NB4 (cell line): Measurements from ENCODE around the gene ZNF892.

Experiments
- DNase-seq: peaks from one replicate; pipeline ENCODE4 v3.0.0; 2010; ENCODE audit warnings: low read depth
- H3K4me3 ChIP-seq: one replicate; pipeline ENCODE4 v1.5.1; 2011; ENCODE audit warnings: mild to moderate bottlenecking, low read depth, low read length, moderate library complexity
- MAX ChIP-seq: IDR thresholded peaks from 2 replicates; pipeline ENCODE4 v1.6.1; 2011; ENCODE audit warnings: low read depth, low read length
- MYC ChIP-seq: IDR thresholded peaks from 2 replicates; pipeline ENCODE4 v1.6.1; 2011; ENCODE audit warnings: low read depth, low read length
- POLR2A ChIP-seq: IDR thresholded peaks from 2 replicates; pipeline ENCODE4 v1.6.1; 2011; ENCODE audit warnings: mild to moderate bottlenecking; ENCODE audit not compliant: insufficient read length; ENCODE audit errors: extremely low read depth
- TF ChIP-seq, protein P1 (sequence below): IDR thresholded peaks from one replicate; pipeline ENCODE4 v1.5.1; 2012; ENCODE audit warnings: low read depth, low read length

The ZNF892 gene

GRCh38 chr2:95206096-95206495 is 1.2 kb upstream of the ZNF892 start:
- no peak for TF ChIP-seq POLR2A
- no peak for TF ChIP-seq MAX
- TF ChIP-seq, protein P1, sequence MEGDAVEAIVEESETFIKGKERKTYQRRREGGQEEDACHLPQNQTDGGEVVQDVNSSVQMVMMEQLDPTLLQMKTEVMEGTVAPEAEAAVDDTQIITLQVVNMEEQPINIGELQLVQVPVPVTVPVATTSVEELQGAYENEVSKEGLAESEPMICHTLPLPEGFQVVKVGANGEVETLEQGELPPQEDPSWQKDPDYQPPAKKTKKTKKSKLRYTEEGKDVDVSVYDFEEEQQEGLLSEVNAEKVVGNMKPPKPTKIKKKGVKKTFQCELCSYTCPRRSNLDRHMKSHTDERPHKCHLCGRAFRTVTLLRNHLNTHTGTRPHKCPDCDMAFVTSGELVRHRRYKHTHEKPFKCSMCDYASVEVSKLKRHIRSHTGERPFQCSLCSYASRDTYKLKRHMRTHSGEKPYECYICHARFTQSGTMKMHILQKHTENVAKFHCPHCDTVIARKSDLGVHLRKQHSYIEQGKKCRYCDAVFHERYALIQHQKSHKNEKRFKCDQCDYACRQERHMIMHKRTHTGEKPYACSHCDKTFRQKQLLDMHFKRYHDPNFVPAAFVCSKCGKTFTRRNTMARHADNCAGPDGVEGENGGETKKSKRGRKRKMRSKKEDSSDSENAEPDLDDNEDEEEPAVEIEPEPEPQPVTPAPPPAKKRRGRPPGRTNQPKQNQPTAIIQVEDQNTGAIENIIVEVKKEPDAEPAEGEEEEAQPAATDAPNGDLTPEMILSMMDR, result no peak
- no peak for TF ChIP-seq MYC
- no peak for DNase-seq

DNA sequence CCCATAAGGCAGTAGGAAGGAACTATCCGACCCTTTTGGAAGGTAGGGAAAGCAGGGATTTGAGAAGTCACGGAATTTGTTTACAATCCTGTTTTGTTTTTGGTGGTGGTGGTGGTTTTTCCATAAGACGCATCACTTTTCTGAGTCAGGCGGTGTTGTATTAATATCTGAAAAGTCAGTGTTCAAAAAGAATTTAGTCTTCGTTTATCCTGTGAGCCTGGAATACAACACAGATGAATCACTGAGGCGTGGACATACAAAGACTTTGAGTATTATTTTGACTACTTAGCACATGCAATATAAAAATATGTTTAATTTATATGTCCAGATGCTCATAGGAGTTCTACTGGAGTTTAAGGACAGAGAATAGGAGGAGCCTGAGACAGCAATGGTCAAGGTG is 785 bp downstream of the ZNF892 start:
- peak overlapping the region; percentile 70 for H3K4me3 ChIP-seq
- no peak for TF ChIP-seq MAX
- TF ChIP-seq MYC, result no peak
- TF ChIP-seq, protein P1, result no peak
- TF ChIP-seq POLR2A, result no peak
- no peak for DNase-seq

More at GRCh38 chr2:95206096-95206495, 1.2 kb upstream of the ZNF892 start:
- H3K4me3 ChIP-seq, result no peak overlapping the region

DNA sequence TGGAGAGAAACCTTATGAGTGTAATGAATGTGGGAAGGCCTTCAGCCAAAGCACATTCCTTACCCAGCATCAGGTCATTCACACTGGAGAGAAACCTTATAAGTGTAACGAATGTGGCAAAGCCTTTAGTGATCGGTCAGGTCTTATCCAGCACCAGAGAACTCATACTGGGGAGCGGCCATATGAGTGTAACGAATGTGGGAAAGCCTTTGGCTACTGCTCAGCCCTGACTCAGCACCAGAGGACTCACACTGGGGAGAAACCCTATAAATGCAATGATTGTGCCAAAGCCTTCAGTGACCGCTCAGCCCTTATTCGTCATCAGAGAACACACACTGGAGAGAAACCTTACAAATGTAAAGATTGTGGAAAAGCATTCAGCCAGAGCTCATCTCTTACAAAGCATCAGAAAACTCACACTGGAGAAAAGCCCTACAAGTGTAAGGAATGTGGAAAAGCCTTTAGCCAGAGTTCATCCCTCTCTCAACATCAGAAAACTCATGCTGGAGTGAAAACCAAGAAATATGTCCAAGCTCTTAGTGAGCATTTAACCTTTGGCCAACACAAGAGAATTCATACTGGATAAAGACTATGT is 7.8 kb downstream of the ZNF892 start:
- H3K4me3 ChIP-seq, result no peak overlapping the region
- DNase-seq, result no peak
- TF ChIP-seq POLR2A, result no peak
- no peak for TF ChIP-seq MYC
- TF ChIP-seq, protein P1, result no peak
- TF ChIP-seq MAX, result no peak

DNA sequence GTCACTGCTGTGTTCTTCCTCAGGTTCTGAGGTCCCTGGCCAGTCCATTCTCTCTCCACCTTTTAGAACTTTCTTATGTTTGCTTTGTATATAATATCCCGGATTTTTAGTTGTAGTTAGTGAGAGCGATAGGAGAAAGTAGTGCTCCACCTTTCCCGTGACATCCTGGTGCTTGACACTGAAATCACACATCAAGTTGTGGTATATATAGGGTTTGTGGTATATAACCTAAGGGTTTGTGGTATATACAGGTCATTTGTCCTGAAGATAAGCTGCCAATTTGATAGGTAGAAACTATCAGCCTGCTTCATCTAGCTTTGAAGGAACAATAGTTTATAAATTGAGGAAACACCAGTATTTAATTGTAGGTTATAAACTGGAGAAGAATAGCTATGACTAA is 13.1 kb downstream of the ZNF892 start:
- TF ChIP-seq MYC (no peak), MAX (no peak), POLR2A (no peak)
- TF ChIP-seq, protein P1, result no peak
- H3K4me3 ChIP-seq, result no peak overlapping the region

DNA sequence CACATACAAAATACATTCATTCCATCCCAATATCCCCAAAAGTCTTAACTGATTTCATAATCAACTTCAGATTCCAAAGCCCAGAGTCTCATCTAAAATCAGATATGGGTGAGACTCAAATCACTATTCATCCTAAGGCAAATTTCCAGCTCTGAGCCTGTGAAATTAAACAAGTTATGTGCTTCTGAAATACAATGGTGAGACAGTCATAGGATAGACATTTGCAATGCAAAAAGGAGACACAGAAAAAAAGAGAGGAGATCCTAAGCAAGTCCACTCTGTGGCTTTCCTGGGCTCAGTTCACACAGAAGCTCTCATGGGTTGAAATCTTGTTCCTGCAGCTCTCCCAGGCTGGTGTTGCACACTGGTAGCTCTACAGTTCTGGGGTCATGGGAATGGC is 18.3 kb downstream of the ZNF892 start:
- TF ChIP-seq, protein P1, result no peak
- TF ChIP-seq MAX (no peak), POLR2A (no peak), MYC (no peak)
- no peak for DNase-seq
- H3K4me3 ChIP-seq, result no peak overlapping the region

More for the DNA sequence above, 13.1 kb downstream of the ZNF892 start:
- DNase-seq, result no peak

DNA sequence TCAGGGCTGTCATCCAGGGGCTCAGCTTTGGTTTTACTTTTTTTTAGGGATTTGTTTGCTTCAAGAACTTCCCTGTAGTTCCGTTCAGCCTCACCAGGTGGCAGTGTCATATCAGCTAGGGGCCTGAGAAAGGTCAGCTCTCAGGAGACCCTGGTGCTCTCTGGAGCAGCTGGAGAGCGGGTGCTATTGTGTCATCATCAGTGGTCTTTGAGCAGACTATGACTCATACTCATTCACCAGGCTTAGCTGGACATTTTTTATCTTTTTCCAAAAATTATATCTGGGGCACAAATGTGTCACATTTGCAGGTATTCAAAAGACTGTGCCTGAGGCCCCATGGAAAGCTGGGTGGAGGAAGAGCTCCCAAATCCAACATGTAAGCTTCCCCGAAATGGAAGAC is 24.4 kb downstream of the ZNF892 start:
- peak; percentile 93 for DNase-seq
- TF ChIP-seq POLR2A, result no peak
- TF ChIP-seq MAX, result no peak
- TF ChIP-seq, protein P1, result peak; percentile 92
- TF ChIP-seq MYC, result no peak
- no peak overlapping the region for H3K4me3 ChIP-seq
